ENCODE data around the gene SYNM. TPM values are rescaled to one million over a fixed set of nuclear protein-coding genes. Genes with fewer than 3 reads are reported as not detected.

SYNM gene
- total and polyA plus RNA-seq, 2 experiments from 2014 or later = 5.4 to 8.0 TPM

DNA sequence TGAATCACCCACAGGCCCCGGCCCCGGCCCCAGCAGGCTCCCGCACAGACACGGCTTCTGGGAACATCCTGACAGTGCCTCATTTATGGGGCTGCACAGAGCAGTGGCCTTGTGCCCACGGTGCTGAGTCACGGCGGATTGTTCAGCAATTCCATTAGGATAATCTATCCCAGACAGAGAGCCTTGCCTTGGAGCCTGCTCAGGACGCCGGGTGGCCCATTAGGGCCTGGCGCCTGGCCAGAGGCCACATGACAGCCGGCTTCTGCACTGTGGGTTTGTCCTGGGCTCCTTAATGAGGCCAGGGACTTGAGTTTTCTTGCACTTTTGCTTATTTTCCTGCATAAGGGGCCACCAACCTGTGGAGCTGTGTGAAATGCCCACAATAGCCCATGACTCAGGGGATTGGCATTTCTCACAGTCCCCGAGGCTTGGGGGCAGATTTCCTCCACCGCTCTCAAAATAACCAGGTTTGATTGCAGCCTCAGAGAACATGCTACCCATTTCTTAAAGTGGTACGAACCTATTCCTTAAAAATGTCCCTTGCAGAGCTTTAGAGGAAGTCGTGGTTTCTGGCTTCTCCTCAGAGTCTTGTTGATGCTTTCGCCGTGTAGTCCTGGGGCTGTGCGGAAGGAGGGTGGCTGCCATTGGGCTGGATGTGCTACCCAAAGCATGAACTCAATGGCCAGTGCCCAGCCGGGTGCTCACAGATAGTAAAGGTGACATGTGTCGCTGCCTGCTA, 19.0 kb downstream of the SYNM start:
- peak; percentile 85 to 93 for DNase-seq (ENCODE audit: low read depth in 1 of 2, low spot score in 1 of 2)
- H3K36me3 ChIP-seq = no peaks in the 10 kb centered on the region
- no peaks in the 10 kb centered on the region for H3K9me3 ChIP-seq (ENCODE audit: low read depth)
- H3K4me3 ChIP-seq = no peak overlapping the region
- peaks cover 27% of the 10 kb centered on the region for H3K4me1 ChIP-seq (ENCODE audit: low read depth)
- H3K27ac ChIP-seq = peak overlapping the region; percentile 98
- no peaks in the 10 kb centered on the region for H3K27me3 ChIP-seq
- TF ChIP-seq, protein P1, sequence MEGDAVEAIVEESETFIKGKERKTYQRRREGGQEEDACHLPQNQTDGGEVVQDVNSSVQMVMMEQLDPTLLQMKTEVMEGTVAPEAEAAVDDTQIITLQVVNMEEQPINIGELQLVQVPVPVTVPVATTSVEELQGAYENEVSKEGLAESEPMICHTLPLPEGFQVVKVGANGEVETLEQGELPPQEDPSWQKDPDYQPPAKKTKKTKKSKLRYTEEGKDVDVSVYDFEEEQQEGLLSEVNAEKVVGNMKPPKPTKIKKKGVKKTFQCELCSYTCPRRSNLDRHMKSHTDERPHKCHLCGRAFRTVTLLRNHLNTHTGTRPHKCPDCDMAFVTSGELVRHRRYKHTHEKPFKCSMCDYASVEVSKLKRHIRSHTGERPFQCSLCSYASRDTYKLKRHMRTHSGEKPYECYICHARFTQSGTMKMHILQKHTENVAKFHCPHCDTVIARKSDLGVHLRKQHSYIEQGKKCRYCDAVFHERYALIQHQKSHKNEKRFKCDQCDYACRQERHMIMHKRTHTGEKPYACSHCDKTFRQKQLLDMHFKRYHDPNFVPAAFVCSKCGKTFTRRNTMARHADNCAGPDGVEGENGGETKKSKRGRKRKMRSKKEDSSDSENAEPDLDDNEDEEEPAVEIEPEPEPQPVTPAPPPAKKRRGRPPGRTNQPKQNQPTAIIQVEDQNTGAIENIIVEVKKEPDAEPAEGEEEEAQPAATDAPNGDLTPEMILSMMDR (IDR thresholded peaks at IDR 0.05; ENCODE audit: low read depth, low read length) = no peak

DNA sequence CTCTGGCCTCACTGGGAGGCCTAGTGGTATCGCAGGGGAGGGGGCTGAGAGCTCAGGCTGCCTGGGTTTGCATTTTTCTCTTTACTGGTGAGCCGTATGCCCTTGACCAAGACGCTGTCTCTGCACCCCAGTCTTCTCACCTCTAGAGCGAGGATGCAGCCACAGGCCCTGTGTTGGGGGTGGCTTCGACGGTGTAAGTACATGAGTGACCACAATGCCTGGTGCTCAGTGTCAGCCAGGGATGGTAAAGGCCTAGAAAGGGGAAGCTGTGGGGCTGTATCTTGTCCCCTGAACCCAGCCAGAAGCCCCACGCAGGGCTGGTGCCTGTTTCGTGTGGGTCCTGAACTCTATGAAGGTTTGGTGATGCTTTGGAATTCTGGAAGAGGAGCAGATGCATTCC, 19.8 kb downstream of the SYNM start:
- Histone ChIP-seq H3K4me1 (ENCODE audit: low read depth) (peaks cover 27% of the 10 kb centered on the region), H3K36me3 (no peaks in the 10 kb centered on the region), H3K4me3 (no peak overlapping the region), H3K27ac (peak overlapping the region; percentile 98), H3K27me3 (no peaks in the 10 kb centered on the region), H3K9me3 (ENCODE audit: low read depth) (no peaks in the 10 kb centered on the region)
- no peak for DNase-seq (ENCODE audit: low read depth in 1 of 2, low spot score in 1 of 2)
- TF ChIP-seq, protein P1 (IDR thresholded peaks at IDR 0.05; ENCODE audit: low read depth, low read length) = no peak

DNA sequence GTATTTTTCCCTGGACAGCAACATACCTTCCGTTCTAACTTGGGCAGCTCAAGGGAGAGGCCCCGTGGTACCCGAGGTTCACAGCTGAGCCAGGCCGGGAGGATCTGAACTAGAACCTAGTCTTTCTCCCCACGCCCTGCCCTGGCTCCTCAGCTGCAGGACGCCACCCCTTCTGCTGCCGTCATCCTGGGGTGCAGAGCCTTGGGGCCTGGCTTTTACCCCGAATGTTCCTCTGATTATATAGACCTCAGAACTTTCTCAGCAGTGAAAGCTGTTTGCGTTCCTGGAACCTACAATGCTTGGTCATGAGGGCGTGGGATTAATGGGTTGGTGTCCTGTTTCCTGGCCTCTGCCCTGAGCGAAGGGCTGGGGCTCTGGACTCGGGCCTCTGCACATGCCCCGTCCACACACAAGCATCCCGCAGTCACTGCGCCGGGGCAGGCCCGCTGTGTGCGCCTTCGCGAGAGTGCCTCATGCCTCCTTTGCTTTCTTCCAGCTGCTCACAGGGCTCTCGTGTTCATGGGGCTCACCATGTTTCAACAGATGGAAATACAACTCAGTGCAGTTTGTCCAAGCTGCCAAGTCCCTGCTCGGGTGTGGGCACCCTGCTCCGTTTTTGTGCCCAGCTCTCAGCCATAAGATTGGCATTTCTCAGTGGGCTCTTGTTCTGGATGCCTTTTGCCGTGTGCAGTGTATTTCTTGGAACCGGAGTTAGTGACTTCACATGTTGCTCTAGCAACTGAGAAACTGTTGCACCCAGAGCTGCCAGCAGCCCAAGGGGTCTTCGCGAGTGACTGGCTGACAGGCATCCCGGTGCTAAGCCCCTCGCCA, 20.4 kb downstream of the SYNM start:
- Histone ChIP-seq H3K9me3 (ENCODE audit: low read depth) (no peaks in the 10 kb centered on the region), H3K4me1 (ENCODE audit: low read depth) (peaks cover 27% of the 10 kb centered on the region), H3K36me3 (no peaks in the 10 kb centered on the region), H3K27ac (peak overlapping the region; percentile 98), H3K4me3 (no peak overlapping the region), H3K27me3 (no peaks in the 10 kb centered on the region)
- DNase-seq (ENCODE audit: low read depth in 1 of 2, low spot score in 1 of 2) = no peak
- TF ChIP-seq, protein P1 (IDR thresholded peaks at IDR 0.05; ENCODE audit: low read depth, low read length) = no peak

DNA sequence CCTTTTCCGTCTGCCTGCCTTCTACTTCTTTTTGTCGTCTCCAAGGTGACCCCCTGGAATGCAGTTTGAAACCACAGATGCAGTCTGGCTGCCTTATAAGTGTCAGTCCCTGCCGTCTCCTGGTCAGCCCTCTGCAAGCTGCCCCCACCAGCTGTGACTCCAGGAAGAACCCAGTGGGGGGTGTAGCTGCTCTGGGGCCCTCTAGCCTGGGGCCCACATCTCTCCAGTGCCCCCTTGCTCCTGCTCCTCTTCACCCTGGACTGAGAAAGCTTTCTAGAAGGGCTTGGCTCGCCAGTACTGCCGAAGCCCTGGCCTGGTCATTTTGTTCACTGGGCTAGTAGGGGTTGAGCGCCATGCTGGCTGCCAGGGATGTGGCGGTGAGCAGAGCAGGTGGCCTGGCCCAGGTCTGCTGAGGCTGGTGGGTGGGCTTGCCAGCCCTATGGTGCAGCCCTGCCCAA, 21.3 kb downstream of the SYNM start:
- Histone ChIP-seq H3K27ac (no peak overlapping the region), H3K27me3 (no peaks in the 10 kb centered on the region), H3K36me3 (no peaks in the 10 kb centered on the region), H3K9me3 (ENCODE audit: low read depth) (no peaks in the 10 kb centered on the region), H3K4me3 (no peak overlapping the region), H3K4me1 (ENCODE audit: low read depth) (peaks cover 27% of the 10 kb centered on the region)
- no peak for DNase-seq (ENCODE audit: low read depth in 1 of 2, low spot score in 1 of 2)
- TF ChIP-seq, protein P1 (IDR thresholded peaks at IDR 0.05; ENCODE audit: low read depth, low read length) = no peak

DNA sequence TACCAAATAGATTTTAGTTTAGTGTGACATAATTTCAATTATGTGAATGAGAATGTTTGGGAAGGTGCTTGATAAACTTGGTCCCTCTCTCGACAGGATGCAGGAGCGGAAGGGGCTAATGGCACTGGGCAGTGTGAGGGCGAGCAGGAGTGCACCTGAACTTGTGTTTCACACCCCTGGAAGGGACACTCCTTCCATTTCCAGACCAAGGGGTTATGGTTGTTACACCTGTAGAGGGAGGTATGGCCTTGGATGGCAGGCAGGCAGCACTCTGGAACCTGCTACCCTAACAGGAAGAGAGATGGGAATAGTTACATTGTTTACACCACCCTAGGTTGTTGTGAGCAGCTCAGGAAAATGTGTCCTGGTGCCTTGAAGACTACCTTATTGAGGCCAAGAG, 22.1 kb downstream of the SYNM start:
- H3K4me3 ChIP-seq = no peak overlapping the region
- DNase-seq (ENCODE audit: low read depth in 1 of 2, low spot score in 1 of 2) = no peak
- H3K27ac ChIP-seq = no peak overlapping the region
- no peaks in the 10 kb centered on the region for H3K27me3 ChIP-seq
- no peaks in the 10 kb centered on the region for H3K36me3 ChIP-seq
- peaks cover 27% of the 10 kb centered on the region for H3K4me1 ChIP-seq (ENCODE audit: low read depth)
- TF ChIP-seq, protein P1 (IDR thresholded peaks at IDR 0.05; ENCODE audit: low read depth, low read length) = no peak
- no peaks in the 10 kb centered on the region for H3K9me3 ChIP-seq (ENCODE audit: low read depth)

All from cardiac muscle cell (in vitro differentiated cells and primary cell).